Ishikawa (cell line): Measurements from ENCODE around the gene PHKG2.

Source experiments
- CEBPB ChIP-seq: IDR thresholded peaks from 2 replicates; pipeline ENCODE4 v1.6.1; 2012
- CREB1 ChIP-seq: IDR thresholded peaks from 2 replicates; pipeline ENCODE4 v1.6.1; 2012; ENCODE audit warnings: low read depth
- EP300 ChIP-seq: IDR thresholded peaks from 2 replicates; pipeline ENCODE4 v1.6.1; 2012; ENCODE audit warnings: borderline replicate concordance
- FOXM1 ChIP-seq: IDR thresholded peaks from 2 replicates; pipeline ENCODE4 v1.6.1; 2012; ENCODE audit warnings: low read depth, borderline replicate concordance
- MAX ChIP-seq: IDR thresholded peaks from 2 replicates; pipeline ENCODE4 v1.6.1; 2012
- RAD21 ChIP-seq: IDR thresholded peaks from 2 replicates; pipeline ENCODE4 v1.6.1; 2012; ENCODE audit warnings: low read depth
- REST ChIP-seq: IDR thresholded peaks from 2 replicates; pipeline ENCODE4 v1.6.1; 2012; ENCODE audit warnings: low read depth, mild to moderate bottlenecking
- USF1 ChIP-seq: IDR thresholded peaks from 2 replicates; pipeline ENCODE4 v1.6.1; 2012
- ZBTB7A ChIP-seq: IDR thresholded peaks from 2 replicates; pipeline ENCODE4 v1.6.1; 2012; ENCODE audit warnings: low read depth

Gene PHKG2

GRCh38 chr16:30794634-30795033, 46.4 kb downstream of the PHKG2 start:
- TF ChIP-seq REST (no peak), EP300 (no peak), MAX (no peak), ZBTB7A (no peak), RAD21 (no peak), FOXM1 (no peak), CEBPB (no peak), USF1 (no peak)

- TF ChIP-seq CREB1 (no peak), RAD21 (peak; percentile 3; the same call in 1 of the 2 replicates)
Measured at GRCh38 chr16:30797670-30798309, 49.6 kb downstream of the PHKG2 start.
